Measurements from ENCODE around the gene TLN1. TPM values are rescaled to one million over a fixed set of nuclear protein-coding genes. Genes with fewer than 3 reads are reported as not detected.

The TLN1 gene
- total RNA-seq, 2 experiments from 2014 or later, result 98.8 to 177 TPM

GRCh38 chr9:35718721-35719511 is 13.1 kb downstream of the TLN1 start:
- Histone ChIP-seq H3K4me3 (ENCODE audit: low read depth, low read length, poor library complexity, severe bottlenecking) (no peak overlapping the region), H3K9me3 (ENCODE audit: low read length) (no peaks in the 10 kb centered on the region), H3K4me2 (ENCODE audit: low read length) (no peak overlapping the region), H3K36me3 (ENCODE audit: insufficient read depth, low read length) (peaks cover 99% of the 10 kb centered on the region), H3K27ac (ENCODE audit: low read depth, low read length, poor library complexity, severe bottlenecking) (no peak overlapping the region), H4K20me1 (ENCODE audit: insufficient read depth, low read length) (no peaks in the 10 kb centered on the region), H3K4me1 (ENCODE audit: insufficient read depth, low read length, poor library complexity, severe bottlenecking) (no peaks in the 10 kb centered on the region), H2AFZ (ENCODE audit: low read length) (no peak overlapping the region), H3K79me2 (ENCODE audit: insufficient read depth, low read depth, low read length) (no peaks in the 10 kb centered on the region), H3K9me2 (ENCODE audit: insufficient read depth, low read length) (no peaks in the 10 kb centered on the region)
- CTCF ChIA-PET (ENCODE audit: unreplicated experiment), result interaction anchor here (1.0 kb wide), 1 partner anchor 96 kb away, joined by 3 read pairs; the partner anchor contains the start of gene HINT2
- intact Hi-C loops (cut with micrococcal nuclease; ENCODE audit: unreplicated experiment), result no loop called here
- DNase-seq (ENCODE audit: low spot score), result no peak
- no TSS peak for BruUV-seq (replicated peaks)
- POLR2A ChIA-PET, result no interaction called here
- TF ChIP-seq CTCF (conservative IDR thresholded peaks at IDR 0.05; ENCODE audit: low read length) (no peak), EZH2phosphoT487 (IDR thresholded peaks at IDR 0.05; ENCODE audit: borderline replicate concordance, low read depth, low read length) (no peak)

- H3K9me3 ChIP-seq (ENCODE audit: low read length), result no peaks in the 10 kb centered on the region
- DNase-seq (ENCODE audit: low spot score), result no peak
- H3K79me2 ChIP-seq (ENCODE audit: insufficient read depth, low read depth, low read length), result no peaks in the 10 kb centered on the region
- TF ChIP-seq EZH2phosphoT487 (IDR thresholded peaks at IDR 0.05; ENCODE audit: borderline replicate concordance, low read depth, low read length), result no peak
- no peak for TF ChIP-seq CTCF (conservative IDR thresholded peaks at IDR 0.05; ENCODE audit: low read length)
- H4K20me1 ChIP-seq (ENCODE audit: insufficient read depth, low read length), result no peaks in the 10 kb centered on the region
- H3K9me2 ChIP-seq (ENCODE audit: insufficient read depth, low read length), result no peaks in the 10 kb centered on the region
- CTCF ChIA-PET (ENCODE audit: unreplicated experiment), result no interaction called here
- intact Hi-C loops (cut with micrococcal nuclease; ENCODE audit: unreplicated experiment), result no loop called here
- BruUV-seq (replicated peaks), result no TSS peak
- H2AFZ ChIP-seq (ENCODE audit: low read length), result no peak overlapping the region
- H3K4me1 ChIP-seq (ENCODE audit: insufficient read depth, low read length, poor library complexity, severe bottlenecking), result no peaks in the 10 kb centered on the region
- H3K4me2 ChIP-seq (ENCODE audit: low read length), result no peak overlapping the region
- no peak overlapping the region for H3K27ac ChIP-seq (ENCODE audit: low read depth, low read length, poor library complexity, severe bottlenecking)
- POLR2A ChIA-PET, result interaction anchor here (1.3 to 1.9 kb wide), 3 partner anchors 9 to 58 kb away, joined by 3 to 6 read pairs (median 3); no protein-coding TSS in a partner anchor
- no peak overlapping the region for H3K4me3 ChIP-seq (ENCODE audit: low read depth, low read length, poor library complexity, severe bottlenecking)
- peaks cover 97% of the 10 kb centered on the region for H3K36me3 ChIP-seq (ENCODE audit: insufficient read depth, low read length)
Observed at GRCh38 chr9:35717132-35717870, 14.7 kb downstream of the TLN1 start.

Data from OCI-LY7 (cell line).